Trophoblast cell (in vitro differentiated cells and primary cell): ENCODE results near the gene ACSM2B. TPM values are rescaled to one million over a fixed set of nuclear protein-coding genes. Genes with fewer than 3 reads are reported as not detected.
"Not testable (repeated sequence)": the region's sequence is repeated elsewhere in the genome, so short reads cannot be mapped to it uniquely, and the experiment has no call there.

Experiments
- DNase-seq, 2 donors: peaks; one replicate each; pipeline ENCODE4 v3.0.0-alpha.2; 2016
- H2AFZ ChIP-seq: 2 replicates; pipeline ENCODE4 v1.6.1; 2013; ENCODE audit warnings: low read length, moderate library complexity, mild to moderate bottlenecking; ENCODE audit not compliant: insufficient read depth, poor library complexity
- H2AK5ac ChIP-seq: 2 replicates; pipeline ENCODE4 v1.6.1; 2013; ENCODE audit warnings: mild to moderate bottlenecking, low read length
- H2BK120ac ChIP-seq: 2 replicates; pipeline ENCODE4 v1.6.1; 2013; ENCODE audit warnings: low read length, mild to moderate bottlenecking, moderate library complexity; ENCODE audit not compliant: insufficient read depth, poor library complexity
- H2BK12ac ChIP-seq: 2 replicates; pipeline ENCODE4 v1.6.1; 2013; ENCODE audit warnings: mild to moderate bottlenecking, low read length, moderate library complexity
- H2BK5ac ChIP-seq: 2 replicates; pipeline ENCODE4 v1.6.1; 2013; ENCODE audit warnings: low read length, low read depth, moderate library complexity, mild to moderate bottlenecking; ENCODE audit not compliant: poor library complexity
- H3K14ac ChIP-seq: 2 replicates; pipeline ENCODE4 v1.6.1; 2013; ENCODE audit warnings: mild to moderate bottlenecking, low read length
- H3K18ac ChIP-seq: 2 replicates; pipeline ENCODE4 v1.6.1; 2013; ENCODE audit warnings: mild to moderate bottlenecking, low read length
- H3K23ac ChIP-seq: 2 replicates; pipeline ENCODE4 v1.6.1; 2013; ENCODE audit warnings: low read length
- H3K27ac ChIP-seq: 2 replicates; pipeline ENCODE4 v1.5.1; 2013; ENCODE audit warnings: low read depth, mild to moderate bottlenecking, inconsistent platforms, low read length, moderate library complexity
- H3K27me3 ChIP-seq: 2 replicates; pipeline ENCODE4 v1.6.1; 2013; ENCODE audit warnings: inconsistent platforms, mild to moderate bottlenecking, low read length, moderate library complexity; ENCODE audit not compliant: insufficient read depth
- H3K36me3 ChIP-seq, 2 experiments: 1 replicate in 1 of 2; 2 replicates in 1 of 2; pipeline ENCODE4 v1.6.1; 2013; ENCODE audit warnings: low read length in 2 of 2, mild to moderate bottlenecking in 2 of 2, moderate library complexity in 1 of 2; ENCODE audit not compliant: insufficient read depth in 2 of 2, control insufficient read depth in 1 of 2
- H3K4ac ChIP-seq: 2 replicates; pipeline ENCODE4 v1.6.1; 2013; ENCODE audit warnings: low read depth, mild to moderate bottlenecking, low read length, moderate library complexity
- H3K4me1 ChIP-seq, 2 experiments: 1 replicate in 1 of 2; 2 replicates in 1 of 2; pipeline ENCODE4 v1.6.1; 2013; ENCODE audit warnings: low read length in 2 of 2, mild to moderate bottlenecking in 2 of 2, moderate library complexity in 1 of 2; ENCODE audit not compliant: insufficient read depth in 2 of 2, control insufficient read depth in 1 of 2
- H3K4me2 ChIP-seq: 2 replicates; pipeline ENCODE4 v1.6.1; 2013; ENCODE audit warnings: inconsistent platforms, mild to moderate bottlenecking, low read length, moderate library complexity
- H3K4me3 ChIP-seq: 2 replicates; pipeline ENCODE4 v1.5.1; 2013; ENCODE audit warnings: mild to moderate bottlenecking, low read depth, low read length, inconsistent platforms
- H3K79me1 ChIP-seq: one replicate; pipeline ENCODE4 v1.6.1; 2013; ENCODE audit warnings: low read length
- H3K79me2 ChIP-seq: 2 replicates; pipeline ENCODE4 v1.6.1; 2013; ENCODE audit warnings: low read length, mild to moderate bottlenecking; ENCODE audit not compliant: control insufficient read depth, insufficient read depth, poor library complexity
- H3K9ac ChIP-seq: 2 replicates; pipeline ENCODE4 v1.6.1; 2013; ENCODE audit warnings: mild to moderate bottlenecking, low read length
- H3K9me3 ChIP-seq: 2 replicates; pipeline ENCODE4 v1.6.1; 2013; ENCODE audit warnings: low read depth, mild to moderate bottlenecking, control low read depth, inconsistent platforms, low read length; ENCODE audit not compliant: insufficient read depth
- H4K12ac ChIP-seq: 2 replicates; pipeline ENCODE4 v1.6.1; 2013; ENCODE audit warnings: low read depth, mild to moderate bottlenecking, low read length, moderate library complexity
- H4K8ac ChIP-seq: 2 replicates; pipeline ENCODE4 v1.6.1; 2013; ENCODE audit warnings: low read depth, mild to moderate bottlenecking, low read length, moderate library complexity
- H4K91ac ChIP-seq: one replicate; pipeline ENCODE4 v1.6.1; 2013; ENCODE audit warnings: low read depth, mild to moderate bottlenecking, low read length, moderate library complexity
- WGBS: extraction: QIAGEN DNeasy Blood & Tissue Kit; methylation state at CpG from one replicate; pipeline ENCODE4 v1.1.7; 2013; ENCODE audit warnings: missing lambda C conversion rate; ENCODE audit not compliant: insufficient read length, insufficient coverage; ENCODE audit errors: extremely low coverage; 5-methylcytosine and 5-hydroxymethylcytosine counted together
- polyA plus RNA-seq: library from polyadenylated mRNA; stranded (reverse); fragments of 200-250 nt; gene quantifications from 2 replicates; pipeline ENCODE4 v1.2.3, GENCODE V29; 2013

The ACSM2B gene
- not detected in 2 replicates for polyA plus RNA-seq

- H2BK120ac ChIP-seq, H3K27ac ChIP-seq, H4K12ac ChIP-seq, H3K4ac ChIP-seq, H3K4me1 ChIP-seq, H4K91ac ChIP-seq, H2AFZ ChIP-seq, DNase-seq, H3K14ac ChIP-seq, H2BK12ac ChIP-seq, H3K4me2 ChIP-seq, H2BK5ac ChIP-seq, H3K36me3 ChIP-seq, H3K18ac ChIP-seq, H3K23ac ChIP-seq, H3K9me3 ChIP-seq, H3K79me2 ChIP-seq, H2AK5ac ChIP-seq, H4K8ac ChIP-seq, H3K27me3 ChIP-seq, H3K9ac ChIP-seq, H3K79me1 ChIP-seq, H3K4me3 ChIP-seq: not testable (repeated sequence)
- no CpG with 5 or more reads among the region's 2 CpGs for WGBS
Observed at GRCh38 chr16:20576145-20576544, at the start of gene ACSM2B. ACSM2B (minus strand) TSS chr16:20576367; CDS start chr16:20564845, 11,522 bp downstream.

GRCh38 chr16:20624882-20625807 is 49.0 kb upstream of the ACSM2B start:
- no peak overlapping the region for H3K23ac ChIP-seq
- H3K4ac ChIP-seq, result no peak overlapping the region
- no peaks in the 10 kb centered on the region for H3K4me1 ChIP-seq
- H4K12ac ChIP-seq, result no peak overlapping the region
- no peak for DNase-seq
- H3K4me3 ChIP-seq, result no peak overlapping the region
- H2AFZ ChIP-seq, result no peak overlapping the region
- no peak overlapping the region for H2BK5ac ChIP-seq
- H3K14ac ChIP-seq, result no peak overlapping the region
- H3K36me3 ChIP-seq, result no peaks in the 10 kb centered on the region
- no peak overlapping the region for H4K91ac ChIP-seq
- H3K27ac ChIP-seq, result no peak overlapping the region
- H4K8ac ChIP-seq, result no peak overlapping the region
- no peak overlapping the region for H2AK5ac ChIP-seq
- H3K27me3 ChIP-seq, result no peaks in the 10 kb centered on the region
- H3K9me3 ChIP-seq, result no peaks in the 10 kb centered on the region
- no peak overlapping the region for H2BK12ac ChIP-seq
- WGBS, result no CpG with 5 or more reads among the region's 18 CpGs
- H3K79me2 ChIP-seq, result no peaks in the 10 kb centered on the region
- H3K18ac ChIP-seq, result no peak overlapping the region
- no peaks in the 10 kb centered on the region for H3K79me1 ChIP-seq
- H2BK120ac ChIP-seq, result no peak overlapping the region
- no peak overlapping the region for H3K4me2 ChIP-seq
- no peak overlapping the region for H3K9ac ChIP-seq

GRCh38 chr16:20624205-20624604 is 48.0 kb upstream of the ACSM2B start:
- 100% methylated on average over 1 of the region's 1 CpG for WGBS

GRCh38 chr16:20622498-20622870 is 46.3 kb upstream of the ACSM2B start:
- Histone ChIP-seq H3K4me1 (no peaks in the 10 kb centered on the region), H2AK5ac (no peak overlapping the region), H4K12ac (no peak overlapping the region), H3K4me2 (no peak overlapping the region), H3K14ac (no peak overlapping the region), H3K36me3 (no peaks in the 10 kb centered on the region), H4K91ac (no peak overlapping the region), H2BK12ac (no peak overlapping the region), H2BK5ac (no peak overlapping the region), H3K4ac (no peak overlapping the region), H3K9me3 (no peaks in the 10 kb centered on the region), H3K27me3 (no peaks in the 10 kb centered on the region), H4K8ac (no peak overlapping the region), H2AFZ (no peak overlapping the region), H3K9ac (no peak overlapping the region), H3K4me3 (no peak overlapping the region), H3K18ac (no peak overlapping the region), H3K27ac (no peak overlapping the region), H3K79me1 (no peaks in the 10 kb centered on the region), H3K23ac (no peak overlapping the region), H2BK120ac (no peak overlapping the region), H3K79me2 (no peaks in the 10 kb centered on the region)
- DNase-seq, result no peak

More at GRCh38 chr16:20624205-20624604, 48.0 kb upstream of the ACSM2B start:
- H4K8ac ChIP-seq, result no peak overlapping the region
- H3K9ac ChIP-seq, result no peak overlapping the region
- H2AK5ac ChIP-seq, result no peak overlapping the region
- H3K4me3 ChIP-seq, result no peak overlapping the region
- no peak overlapping the region for H3K4me2 ChIP-seq
- no peaks in the 10 kb centered on the region for H3K79me2 ChIP-seq
- DNase-seq, result no peak
- no peak overlapping the region for H2AFZ ChIP-seq
- H3K14ac ChIP-seq, result no peak overlapping the region
- H3K4ac ChIP-seq, result no peak overlapping the region
- H3K79me1 ChIP-seq, result no peaks in the 10 kb centered on the region
- no peak overlapping the region for H2BK12ac ChIP-seq
- no peak overlapping the region for H3K27ac ChIP-seq
- H2BK120ac ChIP-seq, result no peak overlapping the region
- H4K91ac ChIP-seq, result no peak overlapping the region
- H2BK5ac ChIP-seq, result no peak overlapping the region
- H3K9me3 ChIP-seq, result no peaks in the 10 kb centered on the region
- H3K36me3 ChIP-seq, result no peaks in the 10 kb centered on the region
- no peak overlapping the region for H3K23ac ChIP-seq
- H3K4me1 ChIP-seq, result no peaks in the 10 kb centered on the region
- H3K18ac ChIP-seq, result no peak overlapping the region
- no peaks in the 10 kb centered on the region for H3K27me3 ChIP-seq
- H4K12ac ChIP-seq, result no peak overlapping the region
